NCI-H748 (cell line): ENCODE measurements around the gene SPTB.

ENCODE experiments used
- DNase-seq: peaks from one replicate; lab custom pipeline; 2025; ENCODE audit not compliant: unreplicated experiment; lab: John Stamatoyannopoulos, UW

The SPTB gene

DNA sequence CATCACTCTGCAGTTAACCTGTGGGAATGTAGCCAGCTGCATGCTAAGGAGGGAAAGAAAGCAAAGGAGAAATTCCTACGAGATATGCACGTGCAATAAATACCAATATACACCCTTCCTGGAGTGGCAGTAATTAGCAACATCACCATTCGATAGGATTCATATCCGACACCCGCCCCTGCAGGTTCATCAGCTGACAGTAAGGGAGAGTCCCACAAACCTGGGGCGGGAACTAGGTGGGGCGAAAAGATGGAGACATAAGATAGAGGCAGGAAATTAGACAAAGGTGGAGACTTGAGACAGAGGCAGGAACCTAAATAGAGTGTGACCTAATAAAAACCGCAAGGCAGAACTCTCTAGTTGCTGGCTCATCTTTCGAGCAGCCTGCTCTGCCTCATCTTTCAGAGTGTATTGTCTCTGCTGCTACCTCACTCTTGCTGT, 123.9 kb downstream of the SPTB start:
- DNase-seq, result no peak

DNA sequence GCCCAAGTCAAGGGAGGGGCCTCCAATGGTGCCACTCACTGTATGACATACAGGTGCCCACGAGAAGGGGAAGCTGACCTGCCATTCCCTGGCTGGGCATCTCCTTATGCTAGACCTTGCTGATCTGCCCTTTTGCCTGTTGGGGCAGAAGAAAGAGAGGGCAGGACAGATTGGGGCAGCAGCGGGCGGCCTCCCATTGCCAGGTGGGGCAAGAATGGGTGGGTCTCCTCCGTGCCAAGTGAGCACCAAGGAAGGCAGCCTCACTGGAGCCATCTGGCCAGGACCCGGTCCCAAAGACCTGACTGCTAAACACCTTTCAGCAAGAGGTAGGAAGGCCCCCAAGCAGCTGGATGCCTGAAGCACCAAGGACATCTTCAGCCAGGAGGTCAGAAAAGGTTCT, 125.0 kb downstream of the SPTB start:
- DNase-seq, result no peak

DNA sequence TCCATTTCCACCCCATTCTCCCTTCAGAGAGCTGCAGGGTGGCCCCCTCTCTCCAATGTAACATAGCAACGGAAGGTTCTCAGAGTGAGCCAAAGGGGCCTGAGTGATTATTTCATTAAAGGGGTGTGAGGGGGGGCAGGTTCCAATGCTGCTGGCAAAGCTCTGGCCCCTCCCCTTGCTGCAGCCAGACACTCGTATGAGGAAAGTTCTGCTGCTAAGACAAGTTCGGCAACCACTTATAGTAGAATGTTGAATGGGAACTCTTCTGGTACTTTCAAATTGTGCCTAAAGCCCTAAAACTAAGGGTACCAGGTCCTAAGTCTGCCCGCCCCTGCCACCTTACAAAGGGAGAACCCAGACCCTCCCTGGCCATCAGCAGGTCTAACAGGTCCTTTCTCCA, 125.7 kb downstream of the SPTB start:
- DNase-seq, result no peak

DNA sequence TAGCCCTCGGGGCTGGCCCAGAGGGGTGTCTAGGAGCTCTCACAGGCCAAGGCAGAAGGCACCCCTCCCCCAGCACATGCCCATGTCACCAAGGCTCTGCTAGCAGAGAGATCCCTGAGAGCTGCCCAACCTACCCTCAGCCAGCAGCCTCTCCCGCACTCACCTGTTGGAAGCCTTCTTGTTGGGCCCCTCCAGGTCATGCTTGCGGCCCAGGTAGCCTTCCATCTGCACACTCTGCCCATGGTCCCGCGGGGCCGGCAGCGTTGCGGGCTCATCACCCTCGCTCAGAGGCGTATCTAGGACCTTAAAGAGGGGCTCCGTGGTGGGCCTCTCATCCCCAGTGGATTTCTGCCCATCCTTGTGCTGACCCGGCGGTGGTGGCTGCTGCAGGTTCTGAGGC, 126.3 kb downstream of the SPTB start:
- DNase-seq, result no peak

DNA sequence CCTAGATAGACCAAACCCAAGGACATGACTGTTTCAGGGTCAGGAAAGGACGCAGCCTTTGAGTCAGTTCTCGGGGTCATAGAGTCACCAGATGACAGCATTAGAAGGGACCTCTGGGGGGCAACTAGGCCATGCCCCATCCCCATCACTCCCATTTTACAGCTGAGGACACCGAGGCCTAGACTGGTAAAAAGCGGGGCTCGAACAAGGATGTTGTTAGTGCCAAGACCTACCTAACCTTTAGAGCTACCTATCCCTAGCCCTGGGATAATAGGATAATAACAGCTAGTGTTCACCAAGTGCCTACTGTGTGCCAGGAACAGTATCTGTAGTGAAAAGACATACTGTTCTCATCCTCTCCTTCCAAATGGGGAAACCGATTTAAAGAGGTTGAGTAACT, 126.8 kb downstream of the SPTB start:
- no peak for DNase-seq

DNA sequence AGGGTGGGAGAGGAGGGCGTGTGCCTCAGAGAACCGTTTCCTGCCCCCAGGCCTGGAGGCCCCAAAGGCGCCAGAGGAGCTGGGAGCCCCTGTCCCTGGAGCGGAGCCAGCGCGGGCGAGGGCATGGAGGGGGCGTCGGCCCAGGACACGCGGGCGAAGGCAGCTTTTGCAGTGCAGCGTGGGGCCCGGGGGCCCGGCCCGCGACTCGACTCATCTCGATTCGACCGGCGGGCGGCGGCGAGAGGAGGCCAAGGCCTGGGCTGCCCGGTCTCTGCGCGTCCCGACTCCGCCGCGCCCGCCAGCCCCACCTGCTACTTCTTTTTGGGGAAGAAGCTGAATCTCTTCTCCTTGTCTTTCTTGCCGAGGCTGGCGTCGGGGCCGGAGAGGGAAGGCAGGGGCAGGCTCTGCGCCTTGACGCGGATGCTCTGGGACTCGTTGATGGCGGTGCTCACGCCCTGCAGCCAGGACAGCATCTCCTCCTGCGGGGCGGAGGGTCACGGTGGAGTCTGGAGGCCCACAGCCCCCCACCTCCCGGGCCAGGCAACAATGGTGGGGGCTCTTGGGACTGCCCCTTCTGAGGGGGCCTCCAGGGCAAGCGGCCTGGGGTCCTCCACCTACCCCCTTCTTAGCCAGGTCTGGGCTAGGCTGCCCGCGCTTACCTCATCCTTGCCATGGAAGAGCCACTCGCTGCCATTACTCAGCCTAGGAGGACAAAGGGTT, 130.6 kb downstream of the SPTB start:
- DNase-seq, result no peak

DNA sequence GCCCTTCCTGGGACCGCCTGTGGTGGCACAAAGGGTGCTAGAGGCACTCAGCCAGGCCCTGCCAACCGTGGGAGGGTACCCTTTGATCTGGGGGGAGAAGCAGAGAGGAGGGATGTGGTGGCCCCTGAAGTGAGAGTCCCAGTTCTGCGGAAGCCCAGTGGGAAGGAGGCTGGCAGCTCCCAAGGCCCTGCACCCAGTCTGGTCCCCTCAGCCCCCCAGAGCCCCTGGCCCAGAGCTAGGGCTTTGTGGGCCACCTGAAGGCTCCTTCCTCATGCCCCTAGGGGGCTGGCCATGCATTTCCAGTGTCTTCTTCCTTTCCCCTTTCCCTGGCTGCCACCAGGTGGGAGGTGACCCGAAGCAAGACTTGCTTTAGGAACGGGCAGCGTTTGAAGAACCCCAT, 131.2 kb downstream of the SPTB start:
- DNase-seq, result no peak

DNA sequence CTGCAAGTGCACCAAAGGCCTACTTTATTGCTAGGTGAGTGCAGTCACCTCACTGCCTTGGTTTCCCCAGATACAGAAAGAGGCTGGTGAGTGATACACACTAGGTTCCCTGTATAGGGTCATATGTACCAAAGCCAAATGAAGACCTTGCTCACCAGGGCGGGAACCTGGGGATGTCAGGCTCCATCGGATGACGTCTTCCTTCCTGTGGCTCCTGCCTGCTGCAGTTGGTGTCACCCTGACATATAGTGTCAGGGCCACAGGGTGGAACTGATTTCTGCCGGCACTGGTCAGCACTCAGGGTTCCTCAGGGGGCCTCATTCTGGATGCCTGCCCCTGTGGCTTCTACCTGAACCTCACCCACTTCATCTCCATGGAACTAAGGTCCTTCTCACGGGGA, 132.4 kb downstream of the SPTB start:
- no peak for DNase-seq

DNA sequence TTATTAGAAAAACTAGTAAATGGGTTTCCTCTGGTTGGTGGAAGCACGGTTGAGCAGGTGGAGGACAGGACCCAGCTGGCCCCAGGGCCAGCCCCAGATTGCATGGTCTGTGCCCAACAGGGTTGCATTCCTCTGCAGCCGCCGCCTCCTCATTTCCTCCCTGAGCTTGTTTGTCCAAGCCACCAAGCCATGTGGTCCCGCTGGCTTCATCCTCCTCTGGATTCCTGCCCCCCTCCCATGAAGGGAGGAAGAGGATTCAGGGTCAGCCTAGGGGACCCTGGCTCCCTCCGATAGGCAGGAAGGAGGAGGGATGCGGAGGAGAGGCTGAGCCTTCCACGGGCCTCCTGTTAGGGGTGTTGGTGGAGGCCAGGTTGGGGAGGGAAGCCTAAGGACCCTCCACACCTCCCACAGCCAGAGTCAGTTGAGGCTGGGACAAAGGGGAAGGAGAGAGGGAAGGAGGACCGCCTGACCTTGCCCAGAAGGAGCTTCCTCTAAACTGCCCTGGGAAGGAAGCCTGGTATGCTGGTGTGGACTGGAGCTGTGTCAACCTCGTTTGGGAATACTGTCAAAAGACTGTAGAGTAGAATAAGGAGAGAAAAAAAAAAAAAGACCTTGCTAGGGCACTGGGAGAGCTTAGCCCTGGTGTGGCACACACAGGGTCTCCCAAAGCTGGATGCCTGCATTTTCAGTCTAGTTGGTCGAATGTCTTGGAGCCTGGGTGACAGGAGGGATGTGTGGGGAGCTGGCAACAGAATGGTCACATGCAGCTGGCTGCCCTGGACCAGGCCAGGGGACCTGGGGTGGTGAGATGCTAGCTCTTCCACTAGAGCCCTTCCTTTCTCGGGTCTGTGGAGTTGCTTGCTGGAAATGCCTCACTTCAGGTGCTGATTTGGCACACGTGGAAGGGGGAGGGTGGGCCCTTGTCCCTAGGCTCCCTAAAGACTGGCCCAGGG, 133.1 kb downstream of the SPTB start:
- no peak for DNase-seq

DNA sequence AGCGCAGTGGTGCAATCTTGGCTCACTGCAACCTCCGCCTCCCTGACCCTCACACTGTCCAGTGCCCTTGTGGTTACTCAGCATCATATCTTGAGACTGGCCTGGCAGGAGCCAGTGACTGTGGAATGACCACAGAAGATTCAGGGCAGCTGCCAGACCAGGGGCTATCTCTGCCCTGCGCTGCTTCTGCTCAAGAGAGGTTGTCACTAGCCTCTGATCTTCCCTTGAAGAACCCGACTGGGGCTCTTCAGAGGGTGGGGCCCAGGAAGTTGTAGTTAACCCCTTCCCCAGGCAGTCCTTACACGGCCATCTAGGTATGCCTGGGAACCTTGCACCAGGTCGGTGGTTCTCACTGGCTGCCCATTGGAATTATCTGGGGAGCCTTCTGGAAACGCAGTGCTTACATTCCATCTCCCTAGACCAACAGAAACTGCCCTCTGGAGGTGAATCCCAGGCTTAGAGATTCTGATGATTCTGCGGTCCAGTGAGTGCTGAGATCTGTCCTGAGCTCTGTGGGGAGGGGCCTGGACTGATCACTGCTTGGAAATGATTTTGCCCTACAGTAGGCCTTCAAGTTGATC, 134.1 kb downstream of the SPTB start:
- DNase-seq, result no peak

DNA sequence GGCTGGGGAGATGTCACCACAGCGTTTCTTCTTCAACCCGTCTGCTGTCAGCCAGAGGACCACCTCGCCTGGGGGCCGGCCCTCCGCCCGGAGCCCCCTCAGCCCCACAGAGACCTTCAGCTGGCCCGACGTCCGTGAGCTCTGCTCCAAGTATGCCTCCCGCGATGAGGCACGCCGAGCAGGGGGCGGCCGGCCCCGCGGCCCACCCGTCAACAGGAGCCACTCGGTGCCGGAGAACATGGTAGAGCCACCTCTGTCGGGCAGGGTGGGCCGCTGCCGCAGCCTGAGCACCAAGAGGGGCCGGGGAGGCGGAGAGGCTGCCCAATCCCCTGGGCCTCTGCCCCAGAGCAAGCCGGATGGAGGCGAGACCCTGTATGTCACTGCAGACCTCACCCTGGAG, 136.6 kb downstream of the SPTB start:
- no peak for DNase-seq

DNA sequence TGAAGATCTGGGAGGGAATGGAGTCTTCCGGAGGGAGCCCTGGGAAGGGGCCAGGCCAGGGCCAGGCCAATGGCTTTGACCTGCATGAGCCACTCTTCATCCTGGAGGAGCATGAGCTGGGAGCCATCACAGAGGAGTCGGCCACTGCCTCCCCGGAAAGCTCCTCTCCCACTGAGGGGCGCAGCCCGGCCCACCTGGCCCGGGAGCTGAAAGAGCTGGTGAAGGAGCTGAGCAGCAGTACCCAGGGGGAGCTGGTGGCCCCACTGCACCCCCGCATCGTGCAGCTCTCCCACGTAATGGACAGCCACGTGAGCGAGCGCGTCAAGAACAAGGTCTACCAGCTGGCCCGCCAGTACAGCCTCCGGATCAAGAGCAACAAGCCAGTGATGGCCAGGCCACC, 137.7 kb downstream of the SPTB start:
- DNase-seq, result no peak

DNA sequence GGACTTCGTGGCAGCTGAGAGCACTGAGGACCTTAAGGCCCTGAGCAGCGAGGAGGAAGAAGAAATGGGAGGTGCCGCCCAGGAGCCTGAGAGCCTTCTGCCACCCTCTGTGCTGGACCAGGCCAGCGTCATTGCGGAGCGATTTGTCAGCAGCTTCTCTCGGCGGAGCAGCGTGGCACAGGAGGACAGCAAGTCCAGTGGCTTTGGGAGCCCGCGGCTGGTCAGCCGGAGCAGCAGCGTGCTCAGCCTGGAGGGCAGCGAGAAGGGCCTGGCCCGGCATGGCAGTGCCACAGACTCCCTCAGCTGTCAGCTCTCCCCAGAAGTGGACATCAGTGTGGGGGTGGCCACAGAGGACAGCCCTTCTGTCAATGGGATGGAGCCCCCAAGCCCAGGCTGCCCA, 138.5 kb downstream of the SPTB start:
- no peak for DNase-seq

DNA sequence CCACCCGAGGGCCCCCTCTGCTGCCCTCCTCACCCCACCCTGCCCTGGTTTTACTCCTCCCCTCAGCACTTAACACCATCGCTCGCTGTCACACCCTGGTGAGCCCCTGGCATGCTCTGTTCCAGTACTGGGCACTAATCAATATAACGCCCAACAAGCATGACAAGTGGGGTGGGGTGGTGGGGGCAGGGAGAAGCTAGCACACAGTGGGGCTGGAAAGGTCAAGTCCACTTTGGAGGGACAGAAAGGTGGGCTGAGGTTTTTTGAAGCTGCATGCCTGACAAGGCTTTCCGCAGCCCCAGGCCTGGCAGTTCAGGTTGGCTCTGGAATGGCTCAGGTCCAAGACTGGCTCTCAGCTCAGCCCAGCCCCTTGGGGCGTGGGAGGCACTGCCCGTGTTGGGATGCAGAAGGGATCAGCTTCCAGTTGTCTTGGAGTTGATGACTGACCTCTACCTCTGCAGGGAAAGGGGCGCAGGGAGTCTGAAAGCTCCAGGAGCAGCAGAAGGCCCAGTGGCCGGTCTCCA, 141.4 kb downstream of the SPTB start:
- DNase-seq, result no peak

DNA sequence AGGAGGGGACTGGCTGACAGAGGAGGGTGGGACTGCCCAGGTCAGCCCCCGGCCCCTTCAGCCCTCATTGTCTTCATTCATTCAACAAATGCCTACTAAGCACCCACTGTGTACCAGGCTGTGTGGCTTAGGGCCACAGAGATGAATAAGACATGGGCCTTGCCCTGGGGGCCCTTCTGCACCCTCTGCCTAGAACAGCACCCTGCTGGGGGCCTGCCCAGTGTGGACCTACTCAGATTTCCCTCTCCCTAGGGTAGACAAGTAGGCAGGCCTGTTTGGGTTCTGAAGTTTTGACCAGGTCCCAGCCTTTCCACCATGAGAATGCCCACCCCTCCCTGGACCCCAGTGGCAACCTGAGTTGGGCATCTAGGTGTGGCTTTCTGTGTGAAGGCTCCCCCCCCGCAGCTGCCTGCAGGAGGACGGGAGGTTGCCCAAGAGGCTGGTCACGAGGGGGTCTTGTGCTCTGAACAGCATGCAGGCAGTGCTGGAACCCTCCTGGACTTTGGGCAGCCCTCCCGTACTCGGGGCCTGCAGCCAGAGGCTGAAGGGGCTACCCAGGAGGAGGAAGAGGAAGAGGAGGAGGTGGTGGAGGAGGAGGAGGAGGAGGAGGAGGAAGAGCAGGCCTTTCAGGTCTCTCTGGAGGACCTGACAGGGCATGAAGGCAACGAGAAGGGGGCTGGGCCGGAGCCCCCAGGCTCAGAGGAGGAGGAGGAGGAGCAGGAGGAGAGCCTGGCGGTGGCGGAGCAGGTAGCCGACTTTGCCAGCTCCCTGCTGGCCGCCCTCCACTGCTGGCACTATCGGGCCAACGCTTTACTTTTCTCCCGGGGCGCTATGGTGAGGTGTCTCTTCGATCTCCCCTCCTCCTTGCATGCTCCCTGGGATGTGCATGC, 142.1 kb downstream of the SPTB start:
- no peak for DNase-seq

DNA sequence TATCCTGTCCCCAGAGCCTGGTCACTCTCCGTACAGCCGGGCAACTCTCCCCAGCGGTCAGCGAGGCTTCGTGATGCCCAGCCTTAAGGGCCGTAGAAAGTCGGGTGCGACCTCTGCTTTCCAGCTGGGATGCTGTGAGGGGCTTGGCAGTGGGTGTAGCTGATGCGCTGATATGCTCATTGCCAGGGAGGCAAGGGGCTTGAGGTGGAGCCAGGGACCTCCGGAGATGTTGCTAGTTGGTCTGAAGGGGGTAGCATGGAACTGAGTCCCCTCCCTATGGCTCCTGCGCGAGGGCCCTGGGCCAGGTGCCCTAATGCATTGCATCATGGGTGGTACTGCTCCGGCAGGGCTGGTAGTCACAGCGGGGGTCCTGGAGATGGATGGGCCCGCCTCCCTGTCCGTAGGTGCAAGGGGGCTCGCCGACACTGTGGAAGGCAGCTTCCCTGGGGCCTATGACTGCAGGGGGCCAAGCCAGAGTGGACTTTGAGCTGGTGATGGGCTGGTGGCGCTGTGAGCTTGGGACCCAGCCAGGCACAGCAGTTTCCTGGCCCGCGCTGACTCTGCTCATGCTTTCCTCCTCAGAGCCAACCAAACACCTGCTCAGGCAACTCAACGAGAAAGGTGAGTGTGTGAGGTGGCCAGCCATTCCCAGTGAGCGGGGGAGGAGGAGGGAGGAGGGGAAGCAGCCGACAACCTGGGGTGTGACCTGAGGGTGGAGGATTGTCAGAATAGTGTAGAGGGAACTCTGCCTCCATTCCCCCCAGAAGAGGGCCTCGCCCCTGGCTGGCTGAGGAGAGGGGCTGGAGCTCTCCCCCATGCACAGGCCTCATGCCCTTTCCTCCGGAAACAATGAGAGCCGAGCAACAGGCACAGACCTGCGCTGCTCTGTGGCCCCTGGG, 143.2 kb downstream of the SPTB start:
- no peak for DNase-seq

DNA sequence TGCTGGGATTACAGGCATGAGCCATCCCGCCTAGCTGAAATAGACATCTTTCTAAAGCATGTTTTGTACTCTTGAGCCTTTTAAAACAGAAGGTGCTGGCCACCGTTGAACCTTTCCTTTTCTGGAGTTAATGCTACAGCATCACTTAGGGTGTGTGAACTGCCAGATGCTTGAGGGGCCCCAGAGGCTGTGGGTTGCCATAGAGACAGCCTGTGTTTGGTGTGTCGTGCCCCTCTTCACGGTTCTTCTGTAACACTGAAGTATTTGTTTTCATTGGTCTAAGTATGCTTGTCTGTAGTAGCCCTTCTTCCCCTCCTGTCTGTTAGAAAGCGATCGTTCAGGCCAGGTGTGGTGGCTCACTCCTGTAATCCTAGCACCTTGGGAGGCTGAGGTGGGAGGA, 144.7 kb downstream of the SPTB start:
- DNase-seq, result peak; percentile 44

DNA sequence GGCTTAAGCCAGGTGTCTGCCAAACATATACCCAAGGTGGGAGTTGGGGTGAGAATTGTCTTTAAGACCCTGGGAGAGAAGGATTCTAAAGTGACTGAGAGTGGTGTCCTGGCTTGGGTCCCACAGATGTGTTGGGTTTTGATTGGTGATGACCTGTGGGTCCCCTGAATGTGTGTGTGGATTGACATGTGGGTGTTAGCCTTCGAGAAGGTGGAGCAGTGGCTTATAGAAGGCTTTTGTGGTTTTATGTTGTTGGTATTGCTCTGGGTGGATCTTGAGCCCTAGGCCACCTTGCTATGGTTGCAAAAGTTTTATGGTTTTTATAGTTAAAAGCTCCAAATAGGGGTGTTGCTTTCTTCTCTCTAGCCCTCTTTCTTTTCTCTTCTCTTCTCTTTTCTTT, 145.8 kb downstream of the SPTB start:
- DNase-seq, result no peak

DNA sequence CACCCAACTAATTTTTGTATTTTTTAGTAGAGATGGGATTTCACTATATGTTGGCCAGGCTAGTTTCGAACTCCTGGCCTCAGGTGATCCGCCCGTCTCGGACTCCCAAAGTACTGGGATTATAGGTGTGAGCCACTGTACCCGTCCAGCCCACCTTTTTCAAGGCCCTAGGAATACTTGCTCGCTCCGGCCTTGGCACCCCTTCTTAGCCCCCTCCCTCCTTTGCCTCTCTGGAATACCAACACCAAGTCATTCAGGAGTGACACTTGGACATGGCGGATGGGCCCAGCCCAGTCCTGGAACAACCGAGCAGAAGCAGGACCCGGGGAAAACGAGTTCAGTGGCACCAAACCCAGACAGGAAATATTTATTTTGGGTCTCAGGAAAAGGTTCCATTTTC, 146.4 kb downstream of the SPTB start:
- no peak for DNase-seq
